Mucosa of gallbladder (tissue), 1 donor: ENCODE measurements around the gene SND1. TPM values are rescaled to one million over a fixed set of nuclear protein-coding genes. Genes with fewer than 3 reads are reported as not detected.

ENCODE experiments used
- DNase-seq: peaks from one replicate; pipeline ENCODE4 v3.0.0-alpha.2; 2020; ENCODE audit warnings: low spot score
- total RNA-seq: library from RNA; stranded (reverse); gene quantifications from one replicate; pipeline ENCODE4 v1.2.1, GENCODE V29; 2021
- donor health status: DM: no; HTN: no; CAD: no.

Gene SND1
- total RNA-seq, 1 donor from 2014 or later = 136 TPM

DNA sequence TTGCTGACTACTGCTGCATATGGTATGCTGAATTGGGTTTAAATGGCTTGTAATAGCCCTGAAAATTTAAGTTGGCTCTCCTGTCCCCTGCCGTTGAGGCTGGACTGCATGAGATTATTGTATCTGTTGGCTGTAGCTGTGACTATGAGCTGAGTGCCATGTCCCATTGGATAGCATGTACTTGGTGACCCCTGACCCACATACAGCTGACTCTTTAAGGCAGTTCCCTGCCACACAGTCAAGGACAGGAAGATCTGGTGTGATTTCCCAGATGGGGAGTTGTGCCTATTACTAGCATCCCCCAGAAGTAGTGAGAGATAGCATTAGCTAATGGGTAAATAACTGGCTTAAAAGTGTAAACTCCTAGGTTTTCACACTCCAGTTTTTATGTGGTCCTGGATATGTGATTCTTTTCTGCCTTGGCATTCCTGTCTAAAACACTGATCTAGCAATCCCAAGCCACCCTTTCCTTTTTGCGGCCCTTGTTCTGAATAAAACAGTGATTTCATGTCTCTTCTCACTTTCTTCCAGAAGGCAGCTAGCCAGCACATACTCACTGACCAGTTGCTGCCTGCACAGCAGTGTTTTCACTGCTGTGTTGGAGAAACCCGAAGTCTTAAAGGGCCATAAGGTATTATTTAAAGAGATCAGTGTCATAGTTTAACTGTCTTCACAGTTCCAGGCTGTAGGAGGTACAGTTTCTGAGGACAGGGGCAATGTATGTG is 343.3 kb downstream of the SND1 start:
- no peak for DNase-seq

DNA sequence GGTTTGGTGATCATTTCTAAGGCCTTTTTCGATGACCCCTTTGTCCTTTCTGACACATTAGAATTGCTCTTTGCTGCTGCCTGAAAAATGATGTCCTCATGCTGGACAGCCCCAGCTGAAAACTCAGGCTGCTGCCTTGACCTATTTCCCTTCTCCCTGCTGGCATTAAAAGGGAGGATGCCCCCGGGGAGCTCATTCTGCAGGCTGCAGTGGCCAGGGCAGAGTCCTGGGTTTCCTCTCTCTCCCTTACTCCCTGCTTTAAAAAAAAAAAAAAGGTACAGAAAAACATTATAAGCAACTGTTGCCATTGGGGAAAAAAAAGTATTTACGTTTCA is 343.9 kb downstream of the SND1 start:
- no peak for DNase-seq

DNA sequence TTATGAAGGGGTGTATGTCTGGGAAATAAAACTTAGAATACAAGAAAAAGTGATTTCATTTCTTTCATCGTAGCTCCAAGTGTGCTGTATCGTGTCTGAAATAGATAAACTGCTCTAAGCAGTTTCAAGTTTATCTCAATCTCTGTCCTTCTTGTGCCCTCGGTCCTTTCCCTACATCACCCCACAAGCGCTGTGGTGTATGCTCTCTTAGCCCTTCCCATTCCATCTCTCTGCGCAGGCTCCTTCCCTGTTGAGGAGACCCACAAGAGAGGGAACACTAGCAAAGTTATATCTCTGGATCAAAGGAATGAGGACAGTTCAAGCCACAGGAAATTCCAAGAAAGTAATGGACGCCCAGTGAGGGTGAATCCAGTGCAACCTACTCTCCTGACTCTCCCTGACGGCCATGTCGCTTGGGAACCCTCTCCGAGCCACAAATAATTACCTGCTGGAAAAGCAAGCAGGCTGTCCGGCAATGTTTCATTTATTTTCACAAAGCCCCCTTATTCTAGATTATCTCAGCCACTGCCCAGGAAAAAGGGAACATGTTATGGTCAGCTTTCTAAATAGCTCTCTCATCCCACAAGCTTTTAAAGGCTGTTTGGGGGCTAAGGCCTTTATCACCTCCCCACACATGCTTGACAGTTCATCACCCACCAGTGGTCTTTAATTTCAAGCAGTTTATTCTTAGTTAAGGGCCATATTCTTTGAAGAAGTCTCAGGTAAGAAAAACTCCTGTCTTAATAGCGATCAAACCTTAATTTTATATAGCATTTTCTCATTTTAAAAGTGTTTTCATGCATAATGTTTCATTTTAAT is 344.5 kb downstream of the SND1 start:
- no peak for DNase-seq

DNA sequence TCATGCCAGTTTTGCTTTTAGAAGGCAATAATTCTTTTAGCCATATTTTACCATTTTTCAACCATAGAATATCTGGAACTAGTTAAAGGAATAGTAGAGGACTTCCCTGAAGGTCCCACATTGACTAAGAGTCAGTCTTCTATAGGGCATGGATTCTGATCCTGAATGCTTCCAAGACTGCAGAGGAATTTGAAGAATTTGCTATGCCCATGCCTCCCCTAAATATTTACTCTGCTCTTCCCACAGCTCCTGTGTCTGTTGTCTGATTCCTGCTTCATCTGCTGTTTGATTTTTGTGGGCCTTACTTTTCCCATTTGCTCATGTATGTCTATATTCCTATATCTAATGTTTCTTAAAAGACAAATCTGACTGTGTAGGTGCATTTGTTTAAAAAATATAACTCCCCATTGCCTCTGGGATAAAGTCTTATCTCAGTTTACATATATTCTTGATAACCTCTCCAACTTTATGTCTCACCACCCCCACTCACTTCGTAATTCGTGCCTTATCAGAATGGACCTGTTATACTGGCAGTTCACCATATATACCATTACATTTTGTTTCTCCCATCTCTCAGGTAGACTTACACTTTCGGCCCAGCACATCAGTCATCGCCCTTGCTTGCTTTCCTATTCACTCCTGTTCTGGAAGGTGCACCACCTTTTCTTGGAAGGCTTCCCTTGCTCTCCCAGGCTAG is 345.4 kb downstream of the SND1 start:
- no peak for DNase-seq

DNA sequence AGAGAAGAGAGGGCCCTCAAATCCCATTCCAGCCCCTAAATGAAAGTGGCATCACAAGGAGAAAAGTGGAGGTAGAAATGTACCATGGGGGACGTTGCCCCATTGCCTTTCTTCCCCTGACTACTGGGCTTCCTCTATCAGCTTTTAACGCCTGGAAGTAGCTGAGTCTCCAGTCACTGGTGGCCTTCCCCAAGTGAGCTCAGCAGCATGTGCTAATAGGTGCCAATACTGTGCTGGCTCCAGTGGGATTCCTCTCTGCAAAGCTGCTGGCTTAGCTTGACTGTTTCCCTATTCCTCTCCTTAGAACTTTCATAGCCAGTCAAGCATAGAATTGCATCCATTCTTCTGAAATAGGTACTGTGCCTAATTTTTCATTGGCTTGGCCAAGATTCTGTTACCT is 346.7 kb downstream of the SND1 start:
- DNase-seq = no peak

DNA sequence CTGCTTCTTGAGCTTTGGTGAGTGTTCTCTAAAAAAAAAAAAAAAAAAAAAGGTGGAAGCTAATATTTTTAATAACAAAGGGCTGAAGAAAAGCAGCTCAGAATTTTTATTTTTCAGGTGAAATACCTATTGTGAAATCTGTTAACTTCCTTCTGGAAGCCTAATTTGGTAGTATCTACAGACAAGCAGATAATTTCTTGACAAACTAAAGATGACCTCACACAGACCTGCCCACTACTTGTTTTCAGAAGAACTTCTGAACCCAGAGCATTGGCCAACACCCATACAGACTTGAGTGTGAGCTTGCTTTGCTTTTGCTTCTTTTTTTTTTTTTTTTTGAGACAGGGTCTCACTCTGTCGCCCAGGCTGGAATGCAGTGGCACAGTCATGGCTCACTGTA is 348.1 kb downstream of the SND1 start:
- DNase-seq = no peak

DNA sequence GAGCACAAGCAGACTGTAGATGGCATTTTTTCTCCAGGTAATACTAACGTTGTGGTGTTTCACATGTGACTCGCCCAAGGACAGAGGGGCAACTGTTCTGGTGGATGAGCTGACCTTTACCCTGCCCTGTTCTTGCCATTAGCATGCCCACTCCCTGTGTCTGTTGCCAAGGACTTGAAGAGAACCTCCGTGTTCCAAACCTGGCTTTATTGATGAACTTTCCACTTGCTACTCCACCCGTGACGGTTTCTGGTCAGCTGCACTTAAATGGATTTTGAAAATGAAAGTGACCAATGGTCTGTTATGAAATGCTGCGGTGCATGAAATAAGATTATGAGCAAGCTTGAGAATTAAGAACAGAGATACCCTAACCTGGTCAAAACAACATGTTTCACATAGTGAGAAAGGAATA is 348.9 kb downstream of the SND1 start:
- no peak for DNase-seq

DNA sequence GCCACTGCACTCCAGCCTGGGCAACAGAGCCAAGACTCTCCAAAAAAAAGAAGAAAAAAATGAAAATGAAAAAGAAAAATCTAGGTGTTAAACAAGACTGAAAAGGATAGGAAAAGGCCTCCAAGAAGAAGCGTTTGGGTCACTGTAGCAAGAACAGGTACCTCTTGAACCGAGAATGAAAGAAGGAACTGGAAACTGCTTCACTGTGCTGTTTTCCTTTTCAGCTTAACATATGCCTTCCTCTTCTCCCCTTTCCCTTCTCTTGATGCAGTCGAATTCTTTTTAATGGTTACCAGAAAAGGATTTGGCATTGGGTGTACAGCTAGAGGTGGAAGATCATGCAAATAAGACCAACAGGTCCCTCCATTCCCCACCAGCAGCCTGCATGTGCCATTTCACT is 351.2 kb downstream of the SND1 start:
- no peak for DNase-seq

DNA sequence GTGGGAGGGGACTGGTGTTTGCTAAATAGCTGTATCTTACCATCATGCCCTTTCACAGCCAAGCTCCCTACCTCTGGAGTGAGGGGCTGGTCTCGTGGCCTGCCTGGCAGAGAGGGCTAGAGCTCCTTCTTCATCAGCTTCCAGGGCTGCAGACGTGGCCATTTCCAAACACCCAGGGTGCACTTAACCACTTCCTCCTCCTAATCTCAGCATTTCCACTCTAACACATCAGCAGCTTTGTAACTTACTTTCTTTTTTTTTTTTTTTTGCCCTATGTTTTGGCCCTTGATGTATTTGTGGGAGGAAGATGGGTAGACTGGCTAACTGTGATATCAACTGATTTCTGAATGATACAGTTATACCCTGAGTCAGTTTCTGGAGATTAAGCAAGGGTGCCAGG is 351.8 kb downstream of the SND1 start:
- DNase-seq = no peak

DNA sequence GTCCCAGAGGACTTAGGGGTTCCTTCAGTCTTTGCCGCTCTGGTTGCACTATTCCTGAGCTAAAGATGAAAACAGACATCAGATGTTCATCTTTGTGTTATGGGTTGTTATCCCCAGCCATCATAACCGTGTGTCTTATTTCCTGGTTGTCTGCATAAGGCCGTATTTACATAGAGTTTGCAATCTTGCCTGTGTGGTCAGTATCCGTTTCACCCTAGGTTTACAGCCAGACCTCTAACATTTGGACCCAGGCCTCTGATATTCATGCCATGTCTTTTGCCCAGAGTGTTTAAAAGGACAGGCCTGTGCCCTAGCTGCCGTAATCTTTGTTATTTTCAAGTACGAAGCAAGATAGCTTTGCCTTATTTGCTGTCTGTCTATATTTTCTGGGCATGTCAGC is 352.6 kb downstream of the SND1 start:
- no peak for DNase-seq

DNA sequence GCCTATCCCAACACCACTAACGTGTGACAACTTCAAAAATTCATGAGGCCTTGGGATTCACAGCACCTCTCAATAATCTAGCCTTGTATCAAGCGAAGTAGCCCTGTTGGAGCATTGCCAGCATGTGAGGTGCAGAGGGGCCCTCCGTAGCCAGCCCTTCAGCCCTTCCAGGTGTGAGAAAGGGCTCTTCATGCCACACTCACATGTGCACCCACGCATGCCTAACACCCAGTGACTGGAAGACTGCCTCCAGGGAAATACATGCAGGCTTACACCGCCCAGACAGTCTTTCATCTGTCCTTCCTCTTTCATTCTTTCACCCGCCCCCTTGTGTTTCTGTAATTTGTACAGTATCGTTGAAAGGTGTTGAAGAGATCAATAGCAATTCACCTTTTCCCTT is 353.1 kb downstream of the SND1 start:
- DNase-seq = no peak

DNA sequence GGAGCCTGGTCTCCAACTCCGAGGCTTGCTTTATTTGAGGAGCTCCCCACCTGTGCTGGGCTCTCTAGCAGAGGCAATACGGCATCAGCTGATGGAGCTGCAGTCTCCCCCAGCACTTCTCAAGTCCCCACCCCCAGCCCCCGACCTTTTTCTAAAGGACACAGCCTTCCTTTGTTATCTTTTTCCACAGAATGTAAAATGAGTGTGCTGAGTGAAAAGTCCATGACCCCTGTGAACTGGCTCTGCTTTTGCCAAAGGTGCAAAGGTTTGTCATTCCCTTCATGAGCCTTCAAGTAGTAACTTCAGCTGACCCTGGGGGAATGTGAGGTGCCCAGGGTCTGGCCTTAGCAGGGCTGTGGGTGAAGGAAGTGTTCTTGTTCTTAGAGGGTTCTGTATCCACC is 353.8 kb downstream of the SND1 start:
- no peak for DNase-seq

DNA sequence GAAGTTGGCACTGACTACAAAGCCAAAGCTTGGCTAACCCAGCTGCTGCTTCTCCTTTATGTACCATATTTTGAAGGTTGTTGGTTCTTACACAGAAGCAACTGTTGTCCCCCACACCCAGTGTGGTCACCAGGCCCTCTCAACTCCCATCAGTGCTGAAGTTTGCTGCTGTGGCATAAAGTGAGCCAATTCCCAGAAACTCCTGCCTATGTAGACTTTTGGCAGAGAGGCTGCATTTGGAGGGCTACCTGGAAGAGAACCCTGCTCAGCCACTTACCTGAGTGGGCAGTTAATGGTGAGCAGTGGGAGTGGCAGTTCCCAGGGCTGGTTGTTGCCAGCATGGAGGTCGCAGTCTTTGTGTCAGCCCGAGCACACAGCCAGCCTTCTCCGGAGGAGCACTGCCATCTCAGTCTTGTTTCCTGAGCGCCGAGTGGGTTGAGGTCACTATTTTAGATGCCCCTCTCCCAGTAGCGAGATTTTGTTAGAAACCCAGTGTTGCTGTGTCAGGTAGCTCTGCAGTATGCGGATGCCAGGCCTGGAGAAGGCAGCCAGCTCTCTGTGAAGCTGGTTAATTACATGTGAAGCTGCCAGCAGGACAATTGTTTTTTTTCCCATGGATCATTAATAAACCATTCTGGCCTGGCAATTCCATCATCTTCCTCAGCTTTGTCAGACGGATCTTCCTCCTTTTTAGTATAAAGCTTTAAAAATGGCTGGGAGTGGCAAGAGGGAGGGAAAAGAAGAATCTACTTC is 354.7 kb downstream of the SND1 start:
- no peak for DNase-seq

DNA sequence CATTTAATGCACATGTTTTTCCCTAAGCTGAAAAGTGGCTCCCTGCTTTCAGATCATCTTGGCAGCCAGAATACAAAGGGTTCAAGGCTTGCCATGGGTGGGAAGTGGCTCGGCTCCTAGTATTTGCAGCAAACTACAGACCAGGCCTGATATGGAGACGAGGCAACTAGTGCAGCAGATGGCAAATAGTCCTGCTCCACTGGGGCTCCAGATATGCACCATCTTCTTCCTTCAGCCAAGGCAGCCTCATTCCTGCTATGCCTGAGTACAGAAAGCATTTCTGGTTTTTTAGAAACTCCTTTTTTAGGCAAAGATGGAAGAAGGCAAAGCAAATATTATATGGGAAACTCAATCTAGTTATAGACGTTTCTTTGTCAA is 355.3 kb downstream of the SND1 start:
- DNase-seq = no peak

DNA sequence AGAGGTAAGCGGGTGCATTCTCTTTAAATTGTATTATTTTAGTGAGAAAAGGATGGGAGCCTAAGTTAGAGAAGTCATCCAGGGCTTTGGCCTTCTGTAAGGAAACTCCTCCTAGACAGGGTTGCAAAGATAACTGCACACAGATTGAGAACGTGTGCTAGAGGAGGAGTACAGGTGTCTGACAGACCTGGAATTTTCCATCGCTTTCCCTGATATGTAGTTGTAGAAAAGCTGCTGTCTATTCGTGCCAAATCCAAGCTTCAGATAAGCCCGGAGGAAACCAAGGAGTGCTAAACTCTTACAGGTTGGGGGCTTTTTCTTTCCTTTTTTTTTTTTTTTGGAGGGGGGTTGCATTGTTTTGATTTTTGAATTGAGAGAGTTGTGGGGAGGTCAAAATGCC is 356.1 kb downstream of the SND1 start:
- DNase-seq = no peak

DNA sequence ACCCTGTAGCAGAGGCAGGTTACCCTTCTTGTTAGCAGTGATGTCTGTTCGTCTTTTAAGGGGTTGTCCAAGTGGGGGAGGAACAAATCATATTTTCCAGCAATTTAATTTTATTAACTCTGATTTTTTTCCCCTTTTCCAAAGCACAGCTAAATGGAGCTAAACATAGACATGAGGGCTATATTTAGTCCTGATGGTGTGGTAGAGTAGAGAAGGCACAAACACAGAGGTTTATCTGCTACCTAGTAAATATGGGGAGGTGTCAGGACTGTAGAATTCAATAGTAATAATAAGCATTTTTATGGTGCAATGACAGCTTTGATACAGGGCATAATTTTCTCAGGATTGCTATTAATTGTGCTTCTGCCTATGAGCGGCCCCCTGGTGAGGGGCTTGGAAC is 356.8 kb downstream of the SND1 start:
- no peak for DNase-seq

DNA sequence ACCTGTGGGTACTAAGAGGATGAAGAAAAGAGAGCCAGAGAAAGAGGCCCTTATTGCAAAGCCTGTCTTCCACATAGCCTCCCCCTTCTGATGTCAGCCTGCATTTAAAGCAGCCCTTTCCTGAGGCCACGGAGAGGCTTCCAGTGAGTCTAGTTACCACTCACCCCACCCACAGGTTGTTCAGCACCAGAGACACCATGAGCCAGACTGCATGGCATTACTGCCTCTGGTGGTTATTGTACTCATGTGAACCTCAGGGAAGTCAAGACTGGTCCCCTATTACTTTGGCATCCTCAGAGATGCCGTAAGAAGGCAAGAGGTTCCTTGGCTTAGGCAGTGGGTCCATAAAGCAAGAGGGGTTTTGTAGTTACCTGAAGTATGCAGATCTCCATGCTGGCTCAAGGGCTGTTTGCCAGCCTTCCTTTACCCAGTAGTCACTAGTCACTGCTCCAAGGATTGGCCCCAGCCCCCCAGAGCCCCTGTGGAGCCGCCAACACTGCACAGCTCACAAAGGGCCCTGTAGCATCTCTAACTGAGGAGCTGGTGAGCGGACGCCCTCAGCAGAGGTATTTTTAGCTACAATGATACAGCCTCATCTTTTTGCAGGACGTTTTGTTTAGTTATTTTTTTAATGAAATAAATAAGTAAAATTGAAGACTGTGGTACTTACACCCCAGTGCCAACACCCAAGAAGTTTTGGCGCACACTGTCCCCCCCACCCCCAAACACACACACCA is 358.6 kb downstream of the SND1 start:
- no peak for DNase-seq

DNA sequence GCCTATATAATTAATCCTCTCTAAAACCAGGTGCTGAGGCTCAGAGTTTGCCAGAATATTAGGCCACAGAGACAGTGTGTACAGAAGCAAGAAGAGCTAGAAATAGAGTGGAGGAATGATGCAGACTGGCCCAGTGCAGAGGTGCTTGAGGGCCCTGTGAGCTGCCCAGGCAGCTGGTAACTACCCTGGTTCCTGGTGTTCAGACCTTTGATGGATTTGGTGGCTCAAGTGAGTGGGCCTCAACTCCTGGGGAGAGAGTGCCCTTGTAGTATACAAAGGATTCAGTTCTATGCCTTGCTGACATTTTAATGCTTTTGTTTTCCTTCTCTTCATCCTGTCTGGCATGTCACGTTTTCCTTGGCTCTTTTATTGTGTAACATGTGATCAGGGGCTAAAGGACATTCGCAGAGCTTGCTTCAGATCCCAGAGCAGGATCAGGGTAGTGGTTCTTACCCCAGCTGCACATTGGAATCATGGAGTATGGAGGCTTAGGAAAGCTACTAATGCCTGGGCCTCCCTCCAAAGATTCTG is 359.2 kb downstream of the SND1 start:
- no peak for DNase-seq

DNA sequence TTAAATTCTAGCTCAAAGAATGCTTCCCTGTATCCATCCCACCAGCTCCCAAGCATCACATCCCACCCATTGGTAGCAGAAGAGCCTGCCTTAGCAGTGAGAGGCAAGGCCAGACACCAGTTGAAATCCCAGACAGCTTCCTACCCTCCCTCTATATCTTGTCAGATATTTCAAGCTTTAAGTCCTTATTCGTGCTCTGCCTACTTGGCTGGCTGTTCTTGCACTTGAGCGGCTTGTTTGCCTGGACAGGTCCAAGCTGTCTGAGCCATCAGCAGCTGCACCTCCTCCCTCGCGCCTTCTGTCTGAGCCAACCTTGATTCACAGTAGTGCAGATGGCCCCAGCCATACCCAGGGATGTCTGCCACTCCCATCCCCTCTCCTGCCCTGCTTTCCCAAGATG is 362.8 kb downstream of the SND1 start:
- DNase-seq = no peak

DNA sequence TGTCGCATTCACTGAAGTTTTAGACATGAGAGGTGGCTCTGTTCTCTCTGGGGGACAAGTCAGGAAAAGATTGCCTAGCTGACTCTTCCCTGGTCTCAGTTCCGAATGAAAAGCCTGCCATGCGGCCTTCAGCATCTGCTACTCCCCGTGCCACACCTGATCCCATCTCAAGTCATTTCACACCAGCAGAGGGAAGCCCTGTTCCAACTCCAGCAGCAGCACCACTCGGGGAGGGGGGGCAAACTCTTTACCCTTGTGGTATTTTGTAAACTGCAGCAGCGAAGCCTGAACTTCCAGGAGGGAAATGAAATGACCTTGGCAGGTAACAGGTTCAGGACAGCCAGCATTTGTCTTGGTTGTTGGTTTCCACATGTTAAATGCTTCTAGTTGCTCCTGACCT is 365.5 kb downstream of the SND1 start:
- no peak for DNase-seq
